Endodermal cell (in vitro differentiated cells): ENCODE measurements around the gene SPAM1. TPM values are rescaled to one million over a fixed set of nuclear protein-coding genes. Genes with fewer than 3 reads are reported as not detected.
A peak's percentile ranks its signal among the peaks of the same experiment; 100 is the strongest.

Source experiments
- DNase-seq: peaks from one replicate; pipeline ENCODE4 v3.0.0-alpha.2; 2017
- H3K27ac ChIP-seq: 2 replicates; pipeline ENCODE4 v1.5.1; 2013; ENCODE audit warnings: mild to moderate bottlenecking, low read depth, low read length, moderate library complexity
- H3K27me3 ChIP-seq: 2 replicates; pipeline ENCODE4 v1.6.1; 2013; ENCODE audit warnings: mild to moderate bottlenecking, low read length, moderate library complexity; ENCODE audit not compliant: insufficient read depth, control insufficient read depth, poor library complexity, severe bottlenecking
- H3K36me3 ChIP-seq: 2 replicates; pipeline ENCODE4 v1.7.0; 2013; ENCODE audit warnings: mild to moderate bottlenecking, low read length, moderate library complexity; ENCODE audit not compliant: control insufficient read depth, insufficient read depth
- H3K4me1 ChIP-seq: one replicate; pipeline ENCODE4 v1.7.0; 2013; ENCODE audit warnings: low read length; ENCODE audit not compliant: control insufficient read depth, insufficient read depth
- H3K4me3 ChIP-seq: 2 replicates; pipeline ENCODE4 v1.5.1; 2013; ENCODE audit warnings: mild to moderate bottlenecking, low read length, moderate library complexity
- H3K9ac ChIP-seq: 2 replicates; pipeline ENCODE4 v1.6.1; 2013; ENCODE audit warnings: mild to moderate bottlenecking, low read length, moderate library complexity; ENCODE audit not compliant: poor library complexity, severe bottlenecking; ENCODE audit errors: extremely low read depth
- H3K9me3 ChIP-seq: 2 replicates; pipeline ENCODE4 v1.6.1; 2013; ENCODE audit warnings: mild to moderate bottlenecking, low read length, moderate library complexity; ENCODE audit not compliant: control insufficient read depth
- H3K27ac Mint-ChIP-seq: 2 replicates; pipeline ENCODE4 v1.8.0; 2020; ENCODE audit warnings: mixed read lengths
- H3K27me3 Mint-ChIP-seq: 2 replicates; pipeline ENCODE4 v1.8.0; 2021; ENCODE audit warnings: mild to moderate bottlenecking, mixed read lengths; ENCODE audit not compliant: insufficient read depth
- H3K36me3 Mint-ChIP-seq: 2 replicates; pipeline ENCODE4 v1.8.0; 2020; ENCODE audit warnings: low read depth, mixed read lengths
- H3K4me1 Mint-ChIP-seq: 2 replicates; pipeline ENCODE4 v1.8.0; 2020; ENCODE audit warnings: mixed read lengths
- H3K4me3 Mint-ChIP-seq: 2 replicates; pipeline ENCODE4 v1.8.0; 2020; ENCODE audit warnings: mild to moderate bottlenecking, moderate library complexity, mixed read lengths
- H3K9me3 Mint-ChIP-seq: 2 replicates; pipeline ENCODE4 v1.8.0; 2020; ENCODE audit warnings: mild to moderate bottlenecking, mixed read lengths
- WGBS, 2 experiments: methylation state at CpG; one replicate each; pipeline versions ENCODE4 v1.1.5 to v1.1.7; 2013; ENCODE audit warnings: missing lambda C conversion rate in 2 of 2, mixed read lengths in 1 of 2; ENCODE audit not compliant: insufficient coverage in 1 of 2, insufficient read length in 1 of 2; 5-methylcytosine and 5-hydroxymethylcytosine counted together
- total RNA-seq, 2 donors: library from RNA; stranded (reverse); fragmentation: NEBNext Ultra II Directional in 1 of 2; extraction: Animal tissue kit (Norgen Biotek cat#: 25700) in 1 of 2; gene quantifications; 2 replicates in 1 of 2; 3 replicates in 1 of 2; pipeline ENCODE4 v1.2.1, GENCODE V29; 2021
- TF ChIP-seq, protein P1 (sequence below): fragments of 200-600 bp; sonication (generic); conservative IDR thresholded peaks from 2 replicates; pipeline ENCODE4 v1.5.0; 2021; ENCODE audit warnings: antibody characterized with exemption, mild to moderate bottlenecking

The SPAM1 gene
- total RNA-seq, 2 donors from 2014 or later: 0.18 to 0.49 TPM

DNA sequence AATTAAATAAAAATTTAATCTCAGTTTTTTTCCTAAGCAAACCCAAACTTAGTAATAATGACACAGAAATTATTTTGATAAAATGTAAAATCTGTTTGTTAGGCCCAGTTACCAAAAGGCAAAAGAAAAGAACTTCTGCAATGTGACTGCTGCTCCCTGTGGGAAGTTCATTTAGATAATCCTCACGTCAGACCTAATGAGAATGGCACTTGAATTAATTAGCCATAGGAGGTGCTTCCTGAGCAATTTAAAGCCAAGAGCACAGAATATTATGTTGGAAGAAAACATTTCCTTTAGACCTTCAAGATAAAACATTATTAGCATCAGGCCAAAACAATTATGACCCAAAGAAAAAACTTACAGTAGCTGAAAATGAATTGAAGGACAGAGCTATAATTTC is 19.4 kb downstream of the SPAM1 start:
- no peak for DNase-seq
- no peak overlapping the region for H3K27ac ChIP-seq
- no peaks in the 10 kb centered on the region for H3K27me3 Mint-ChIP-seq
- TF ChIP-seq, protein P1, sequence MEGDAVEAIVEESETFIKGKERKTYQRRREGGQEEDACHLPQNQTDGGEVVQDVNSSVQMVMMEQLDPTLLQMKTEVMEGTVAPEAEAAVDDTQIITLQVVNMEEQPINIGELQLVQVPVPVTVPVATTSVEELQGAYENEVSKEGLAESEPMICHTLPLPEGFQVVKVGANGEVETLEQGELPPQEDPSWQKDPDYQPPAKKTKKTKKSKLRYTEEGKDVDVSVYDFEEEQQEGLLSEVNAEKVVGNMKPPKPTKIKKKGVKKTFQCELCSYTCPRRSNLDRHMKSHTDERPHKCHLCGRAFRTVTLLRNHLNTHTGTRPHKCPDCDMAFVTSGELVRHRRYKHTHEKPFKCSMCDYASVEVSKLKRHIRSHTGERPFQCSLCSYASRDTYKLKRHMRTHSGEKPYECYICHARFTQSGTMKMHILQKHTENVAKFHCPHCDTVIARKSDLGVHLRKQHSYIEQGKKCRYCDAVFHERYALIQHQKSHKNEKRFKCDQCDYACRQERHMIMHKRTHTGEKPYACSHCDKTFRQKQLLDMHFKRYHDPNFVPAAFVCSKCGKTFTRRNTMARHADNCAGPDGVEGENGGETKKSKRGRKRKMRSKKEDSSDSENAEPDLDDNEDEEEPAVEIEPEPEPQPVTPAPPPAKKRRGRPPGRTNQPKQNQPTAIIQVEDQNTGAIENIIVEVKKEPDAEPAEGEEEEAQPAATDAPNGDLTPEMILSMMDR: no peak
- 16 to 43% methylated on average over 1 of the region's 1 CpG for WGBS, 2 experiments
- H3K36me3 ChIP-seq: no peaks in the 10 kb centered on the region
- peak overlapping the region; percentile 51 for H3K4me3 ChIP-seq
- no peaks in the 10 kb centered on the region for H3K27me3 ChIP-seq
- H3K9me3 ChIP-seq: no peaks in the 10 kb centered on the region
- peaks cover 36% of the 10 kb centered on the region for H3K4me1 ChIP-seq
- no peak overlapping the region for H3K4me3 Mint-ChIP-seq
- no peaks in the 10 kb centered on the region for H3K9me3 Mint-ChIP-seq
- H3K9ac ChIP-seq: no peak overlapping the region
- H3K36me3 Mint-ChIP-seq: no peaks in the 10 kb centered on the region
- no peak overlapping the region for H3K27ac Mint-ChIP-seq
- peaks cover 63% of the 10 kb centered on the region for H3K4me1 Mint-ChIP-seq

DNA sequence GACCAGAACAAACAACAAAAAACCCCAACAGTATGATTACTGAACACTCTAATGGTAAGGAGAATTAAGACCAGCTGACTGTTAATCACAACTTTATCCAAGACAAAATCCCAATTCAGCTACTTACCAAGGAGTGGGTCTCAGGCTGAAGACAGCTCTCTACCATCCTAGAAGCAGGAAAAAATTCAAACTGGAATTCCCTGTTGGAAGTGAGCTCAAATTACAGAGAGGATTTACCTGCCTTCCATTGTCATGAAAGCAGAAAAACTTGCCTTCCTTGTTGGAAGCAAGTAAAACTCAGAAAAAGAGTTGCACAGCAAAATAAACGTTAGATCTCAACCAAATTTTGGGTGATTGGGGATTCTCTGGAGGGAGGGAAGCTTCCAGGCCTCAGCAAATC is 20.9 kb downstream of the SPAM1 start:
- Mint-ChIP-seq H3K36me3 (no peaks in the 10 kb centered on the region), H3K4me3 (peak overlapping the region; percentile 33), H3K9me3 (peaks cover 4% of the 10 kb centered on the region), H3K4me1 (peaks cover 60% of the 10 kb centered on the region), H3K27me3 (no peaks in the 10 kb centered on the region), H3K27ac (peak overlapping the region; percentile 80)
- WGBS, 2 experiments: 40 to 54% methylated on average over 1 of the region's 1 CpG
- DNase-seq: no peak
- Histone ChIP-seq H3K36me3 (no peaks in the 10 kb centered on the region), H3K27me3 (no peaks in the 10 kb centered on the region), H3K4me1 (peaks cover 38% of the 10 kb centered on the region), H3K27ac (no peak overlapping the region), H3K9me3 (no peaks in the 10 kb centered on the region), H3K9ac (no peak overlapping the region), H3K4me3 (peak overlapping the region; percentile 45)
- TF ChIP-seq, protein P1: no peak

DNA sequence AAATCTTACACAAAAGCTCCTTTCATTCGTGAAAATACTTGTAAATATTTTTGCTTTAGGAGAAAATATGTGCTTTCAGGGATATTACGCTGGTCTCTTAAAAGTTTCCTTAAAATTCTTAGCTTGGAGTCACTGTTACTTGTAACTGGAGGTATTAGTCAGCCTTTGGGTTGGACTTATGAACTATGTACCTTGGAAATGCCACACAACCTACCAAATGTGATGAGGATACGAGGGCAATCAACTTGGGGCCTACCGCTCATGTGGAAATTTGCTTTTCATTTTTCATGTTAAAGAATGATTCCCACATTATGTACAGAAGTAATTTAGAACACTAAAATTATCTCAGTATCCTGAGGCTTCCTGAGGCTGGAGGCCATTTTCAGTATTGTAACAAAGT is 23.1 kb downstream of the SPAM1 start:
- DNase-seq: no peak
- H3K4me3 Mint-ChIP-seq: no peak overlapping the region
- Histone ChIP-seq H3K27me3 (no peaks in the 10 kb centered on the region), H3K4me3 (no peak overlapping the region), H3K9ac (no peak overlapping the region), H3K36me3 (no peaks in the 10 kb centered on the region), H3K9me3 (no peaks in the 10 kb centered on the region), H3K4me1 (peaks cover 19% of the 10 kb centered on the region), H3K27ac (no peak overlapping the region)
- TF ChIP-seq, protein P1: no peak
- H3K27me3 Mint-ChIP-seq: no peaks in the 10 kb centered on the region
- peaks cover 44% of the 10 kb centered on the region for H3K4me1 Mint-ChIP-seq
- no peaks in the 10 kb centered on the region for H3K36me3 Mint-ChIP-seq
- 80 to 98% methylated on average over 1 to 4 of the region's 4 CpGs for WGBS, 2 experiments
- no peak overlapping the region for H3K27ac Mint-ChIP-seq
- H3K9me3 Mint-ChIP-seq: peaks cover 4% of the 10 kb centered on the region
